ENCODE data around the gene RAB23. TPM values are rescaled to one million over a fixed set of nuclear protein-coding genes. Genes with fewer than 3 reads are reported as not detected.

Gene RAB23
- total RNA-seq, 1 experiment from 2014 or later, result 18.1 TPM

DNA sequence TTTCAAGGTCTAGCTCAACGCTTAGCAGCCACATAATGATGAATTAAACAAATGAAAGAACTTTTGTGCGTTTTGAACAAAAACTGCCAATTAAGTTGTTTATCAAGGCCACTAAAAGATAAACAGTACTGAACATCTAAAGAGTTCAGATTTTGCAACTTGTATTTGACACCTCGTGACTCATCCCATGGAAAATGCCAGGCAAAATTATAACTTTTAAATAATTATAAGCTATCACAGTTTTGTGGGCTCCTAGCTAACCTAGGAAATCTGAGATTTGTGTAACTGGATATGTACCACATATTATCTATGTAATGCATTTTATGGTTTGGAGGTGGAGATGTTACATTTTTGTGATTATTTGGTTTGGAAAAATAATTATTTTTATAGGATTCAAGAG is 59.6 kb downstream of the RAB23 start:
- Histone ChIP-seq H2AK5ac (ENCODE audit: insufficient read length, low read length) (no peak overlapping the region), H3K9ac (ENCODE audit: extremely low read depth, insufficient read length, low read length) (no peak overlapping the region), H3K27ac (ENCODE audit: insufficient read length, low read depth, low read length) (no peak overlapping the region), H2BK12ac (ENCODE audit: insufficient read length, low read depth, low read length) (no peak overlapping the region), H3K56ac (ENCODE audit: insufficient read length, low read depth, low read length) (no peak overlapping the region), H4K8ac (replicated peaks; ENCODE audit: insufficient read length, low read depth, low read length) (no peak overlapping the region), H2AFZ (ENCODE audit: low read length) (no peak overlapping the region), H3K23ac (ENCODE audit: insufficient read length, low read depth, low read length) (no peak overlapping the region), H3K14ac (ENCODE audit: insufficient read depth, low read length) (no peak overlapping the region), H3K9me3 (ENCODE audit: control insufficient read depth, low read depth, low read length) (no peaks in the 10 kb centered on the region), H3K79me2 (ENCODE audit: insufficient read depth, low read length) (no peaks in the 10 kb centered on the region), H3T11ph (ENCODE audit: low read length) (no peak overlapping the region), H3K79me1 (ENCODE audit: insufficient read depth, low read depth, low read length, poor library complexity, severe bottlenecking) (no peaks in the 10 kb centered on the region), H3K23me2 (ENCODE audit: insufficient read length, low read depth, low read length, poor library complexity, severe bottlenecking) (no peaks in the 10 kb centered on the region), H3K18ac (ENCODE audit: insufficient read length, low read depth, low read length) (no peak overlapping the region), H2BK120ac (ENCODE audit: low read depth, low read length, poor library complexity, severe bottlenecking) (no peak overlapping the region), H4K20me1 (ENCODE audit: control insufficient read depth, insufficient read depth, insufficient read length) (no peaks in the 10 kb centered on the region), H4K91ac (ENCODE audit: insufficient read length, low read depth, low read length) (no peak overlapping the region), H4K5ac (ENCODE audit: insufficient read length, low read depth, low read length) (no peak overlapping the region), H3K27me3 (ENCODE audit: insufficient read depth, low read length) (no peaks in the 10 kb centered on the region), H2BK5ac (ENCODE audit: insufficient read length, low read length) (no peak overlapping the region), H3K4me1 (ENCODE audit: insufficient read depth, low read length) (no peaks in the 10 kb centered on the region), H3K4ac (ENCODE audit: low read depth, low read length) (no peak overlapping the region), H3K4me2 (ENCODE audit: insufficient read depth, insufficient read length, low read length) (no peak overlapping the region), H2BK15ac (ENCODE audit: low read depth, low read length) (no peak overlapping the region), H2BK20ac (ENCODE audit: low read depth, low read length, poor library complexity, severe bottlenecking) (no peak overlapping the region)
- WGBS (ENCODE audit: extremely low coverage, insufficient read length, low lambda C conversion rate), result no CpG with 5 or more reads among the region's 3 CpGs
- DNase-seq, result no peak
- Mint-ChIP-seq H3K4me3 (no peak overlapping the region), H3K4me1 (no peaks in the 10 kb centered on the region), H3K9me3 (peaks cover 5 to 15% of the 10 kb centered on the region in 2 experiments; a peak in 4 of 5 replicates), H3K27me3 (ENCODE audit: low read depth) (no peaks in the 10 kb centered on the region), H3K36me3 (ENCODE audit: insufficient read depth in 1 of 3, low read depth in 3 of 3) (peaks cover 27 to 36% (median 36%) of the 10 kb centered on the region in 3 experiments), H3K27ac (no peak overlapping the region)
- TF ChIP-seq, protein P1, sequence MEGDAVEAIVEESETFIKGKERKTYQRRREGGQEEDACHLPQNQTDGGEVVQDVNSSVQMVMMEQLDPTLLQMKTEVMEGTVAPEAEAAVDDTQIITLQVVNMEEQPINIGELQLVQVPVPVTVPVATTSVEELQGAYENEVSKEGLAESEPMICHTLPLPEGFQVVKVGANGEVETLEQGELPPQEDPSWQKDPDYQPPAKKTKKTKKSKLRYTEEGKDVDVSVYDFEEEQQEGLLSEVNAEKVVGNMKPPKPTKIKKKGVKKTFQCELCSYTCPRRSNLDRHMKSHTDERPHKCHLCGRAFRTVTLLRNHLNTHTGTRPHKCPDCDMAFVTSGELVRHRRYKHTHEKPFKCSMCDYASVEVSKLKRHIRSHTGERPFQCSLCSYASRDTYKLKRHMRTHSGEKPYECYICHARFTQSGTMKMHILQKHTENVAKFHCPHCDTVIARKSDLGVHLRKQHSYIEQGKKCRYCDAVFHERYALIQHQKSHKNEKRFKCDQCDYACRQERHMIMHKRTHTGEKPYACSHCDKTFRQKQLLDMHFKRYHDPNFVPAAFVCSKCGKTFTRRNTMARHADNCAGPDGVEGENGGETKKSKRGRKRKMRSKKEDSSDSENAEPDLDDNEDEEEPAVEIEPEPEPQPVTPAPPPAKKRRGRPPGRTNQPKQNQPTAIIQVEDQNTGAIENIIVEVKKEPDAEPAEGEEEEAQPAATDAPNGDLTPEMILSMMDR (conservative IDR thresholded peaks at IDR 0.05), result no peak
